Measurements from ENCODE around the gene ATG10.
A peak's percentile ranks its signal among the peaks of the same experiment; 100 is the strongest.
"Not testable (repeated sequence)": the region's sequence is repeated elsewhere in the genome, so short reads cannot be mapped to it uniquely, and the experiment has no call there.

The ATG10 gene

GRCh38 chr5:82058710-82059109 lies 86.9 kb downstream of the ATG10 start:
- Histone ChIP-seq H3K4me1 (ENCODE audit: insufficient read depth, low read length) (no peaks in the 10 kb centered on the region; the same call in 1 of the 2 replicates), H3K79me2 (ENCODE audit: insufficient read depth, low read length) (peaks cover 22% of the 10 kb centered on the region)
- ATAC-seq (ENCODE audit: insufficient read depth, low read depth): no peak

GRCh38 chr5:82066791-82067190 lies 95.0 kb downstream of the ATG10 start:
- H2AFZ ChIP-seq (ENCODE audit: low read depth, low read length): no peak overlapping the region
- peaks cover 18% of the 10 kb centered on the region; the same call in 1 of the 2 replicates for H3K36me3 ChIP-seq (ENCODE audit: insufficient read depth, low read length)
- no peak overlapping the region for H3K4me3 ChIP-seq (ENCODE audit: low read depth in 1 of 2, low read length in 2 of 2)
- no peak overlapping the region for H3K9ac ChIP-seq (ENCODE audit: low read depth, low read length)
- no peak for TF ChIP-seq CTCF (IDR thresholded peaks at IDR 0.05; ENCODE audit: borderline replicate concordance, extremely low read depth, low read length, poor library complexity, severe bottlenecking)
- TF ChIP-seq EZH2 (IDR thresholded peaks at IDR 0.05; ENCODE audit: borderline replicate concordance, low read depth, low read length, severe bottlenecking): no peak
- H3K79me2 ChIP-seq (ENCODE audit: insufficient read depth, low read length): peaks cover 22% of the 10 kb centered on the region
- H3K27ac ChIP-seq (ENCODE audit: low read length): no peak overlapping the region
- ATAC-seq (ENCODE audit: insufficient read depth, low read depth) (no peak), DNase-seq (no peak)
- no peaks in the 10 kb centered on the region for H4K20me1 ChIP-seq (ENCODE audit: insufficient read depth, low read length)
- no peaks in the 10 kb centered on the region for H3K9me3 ChIP-seq (ENCODE audit: insufficient read depth, low read length, severe bottlenecking)
- H3K27me3 ChIP-seq (ENCODE audit: insufficient read depth, low read length, poor library complexity): no peaks in the 10 kb centered on the region
- H3K4me1 ChIP-seq (ENCODE audit: insufficient read depth, low read length): peaks cover 11% of the 10 kb centered on the region
- no peak overlapping the region for H3K4me2 ChIP-seq (ENCODE audit: insufficient read depth, low read length)

More at GRCh38 chr5:82058710-82059109, 86.9 kb downstream of the ATG10 start:
- Histone ChIP-seq H2AFZ (ENCODE audit: low read depth, low read length) (no peak overlapping the region), H3K4me2 (ENCODE audit: insufficient read depth, low read length) (no peak overlapping the region), H3K36me3 (ENCODE audit: insufficient read depth, low read length) (peaks cover 7% of the 10 kb centered on the region; the same call in 1 of the 2 replicates), H3K9ac (ENCODE audit: low read depth, low read length) (no peak overlapping the region), H3K9me3 (ENCODE audit: insufficient read depth, low read length, severe bottlenecking) (no peaks in the 10 kb centered on the region), H3K27me3 (ENCODE audit: insufficient read depth, low read length, poor library complexity) (no peaks in the 10 kb centered on the region), H3K4me3 (ENCODE audit: low read depth in 1 of 2, low read length in 2 of 2) (no peak overlapping the region), H3K27ac (ENCODE audit: low read length) (no peak overlapping the region), H4K20me1 (ENCODE audit: insufficient read depth, low read length) (no peaks in the 10 kb centered on the region)
- TF ChIP-seq CTCF (IDR thresholded peaks at IDR 0.05; ENCODE audit: borderline replicate concordance, extremely low read depth, low read length, poor library complexity, severe bottlenecking) (no peak), EZH2 (IDR thresholded peaks at IDR 0.05; ENCODE audit: borderline replicate concordance, low read depth, low read length, severe bottlenecking) (no peak)
- DNase-seq: no peak

- not testable (repeated sequence) for H4K20me1 ChIP-seq (ENCODE audit: insufficient read depth, low read length); H3K27me3 ChIP-seq (ENCODE audit: insufficient read depth, low read length, poor library complexity); H3K9me3 ChIP-seq (ENCODE audit: insufficient read depth, low read length, severe bottlenecking); ATAC-seq (ENCODE audit: insufficient read depth, low read depth); DNase-seq
- Histone ChIP-seq H3K4me3 (ENCODE audit: low read depth in 1 of 2, low read length in 2 of 2) (peak overlapping the region in 1 of 2 experiments; percentile 26; a peak in 1 of 4 replicates), H3K36me3 (ENCODE audit: insufficient read depth, low read length) (peaks cover 12% of the 10 kb centered on the region; the same call in 1 of the 2 replicates), H3K4me2 (ENCODE audit: insufficient read depth, low read length) (peak overlapping the region; percentile 57), H3K79me2 (ENCODE audit: insufficient read depth, low read length) (peaks cover 27% of the 10 kb centered on the region), H2AFZ (ENCODE audit: low read depth, low read length) (peak overlapping the region; percentile 45; the same call in 1 of the 2 replicates), H3K9ac (ENCODE audit: low read depth, low read length) (peak overlapping the region; percentile 30; the same call in 1 of the 2 replicates), H3K4me1 (ENCODE audit: insufficient read depth, low read length) (peaks cover 11% of the 10 kb centered on the region), H3K27ac (ENCODE audit: low read length) (peak overlapping the region; percentile 42; the same call in 1 of the 2 replicates)
Observed at GRCh38 chr5:82068042-82068441, 96.2 kb downstream of the ATG10 start.

- H3K27me3 ChIP-seq (ENCODE audit: insufficient read depth, low read length, poor library complexity): no peaks in the 10 kb centered on the region
- peaks cover 29% of the 10 kb centered on the region for H3K79me2 ChIP-seq (ENCODE audit: insufficient read depth, low read length)
- H3K36me3 ChIP-seq (ENCODE audit: insufficient read depth, low read length): 0 out of 2 replicates have a peak, but pooled peaks cover 11% of the 10 kb centered on the region
- DNase-seq (no peak), ATAC-seq (ENCODE audit: insufficient read depth, low read depth) (peak; percentile 79)
- H3K9ac ChIP-seq (ENCODE audit: low read depth, low read length): peak overlapping the region; percentile 30; the same call in 1 of the 2 replicates
- peaks cover 11% of the 10 kb centered on the region for H3K4me1 ChIP-seq (ENCODE audit: insufficient read depth, low read length)
- H3K9me3 ChIP-seq (ENCODE audit: insufficient read depth, low read length, severe bottlenecking): no peaks in the 10 kb centered on the region
- no peaks in the 10 kb centered on the region for H4K20me1 ChIP-seq (ENCODE audit: insufficient read depth, low read length)
- H3K27ac ChIP-seq (ENCODE audit: low read length): peak overlapping the region; percentile 65
- H2AFZ ChIP-seq (ENCODE audit: low read depth, low read length): 0 out of 2 replicates have a peak overlapping the region, but pooled peaks have one; percentile 38
- H3K4me3 ChIP-seq (ENCODE audit: low read depth in 1 of 2, low read length in 2 of 2): peak overlapping the region in 1 of 2 experiments; percentile 39; a peak in 1 of 4 replicates
- TF ChIP-seq EZH2 (IDR thresholded peaks at IDR 0.05; ENCODE audit: borderline replicate concordance, low read depth, low read length, severe bottlenecking): no peak
- no peak for TF ChIP-seq CTCF (IDR thresholded peaks at IDR 0.05; ENCODE audit: borderline replicate concordance, extremely low read depth, low read length, poor library complexity, severe bottlenecking)
- peak overlapping the region; percentile 57 for H3K4me2 ChIP-seq (ENCODE audit: insufficient read depth, low read length)
Observed at GRCh38 chr5:82068723-82069122, 96.9 kb downstream of the ATG10 start.
